NB4 (cell line): ENCODE data around the gene GABRG3.

Experiments
- CTCF ChIP-seq: IDR thresholded peaks from one replicate; pipeline ENCODE4 v1.5.1; 2012; ENCODE audit warnings: low read depth, low read length
- MAX ChIP-seq: IDR thresholded peaks from 2 replicates; pipeline ENCODE4 v1.6.1; 2011; ENCODE audit warnings: low read depth, low read length
- MYC ChIP-seq: IDR thresholded peaks from 2 replicates; pipeline ENCODE4 v1.6.1; 2011; ENCODE audit warnings: low read depth, low read length
- POLR2A ChIP-seq: IDR thresholded peaks from 2 replicates; pipeline ENCODE4 v1.6.1; 2011; ENCODE audit warnings: mild to moderate bottlenecking; ENCODE audit not compliant: insufficient read length; ENCODE audit errors: extremely low read depth

GRCh38 chr15:27327467-27328025 lies 356.6 kb downstream of the GABRG3 start:
- no peak for TF ChIP-seq CTCF
- TF ChIP-seq POLR2A, result no peak
- no peak for TF ChIP-seq MAX
- TF ChIP-seq MYC, result no peak
